ENCODE measurements around the gene ATXN1L. TPM values are rescaled to one million over a fixed set of nuclear protein-coding genes. Genes with fewer than 3 reads are reported as not detected.
"Not testable (repeated sequence)": the region's sequence is repeated elsewhere in the genome, so short reads cannot be mapped to it uniquely, and the experiment has no call there.

The ATXN1L gene
- polyA plus RNA-seq, 4 donors = 4.3 to 21.3 (median 7.7) TPM

- DNase-seq = no peak
- peaks cover 0 to 16% (median 2%) of the 10 kb centered on the region in 3 donors for H3K4me1 ChIP-seq (ENCODE audit: control insufficient read depth in 3 of 3, insufficient read depth in 2 of 3, low read depth in 1 of 3, low read length in 2 of 3)
- peaks cover 0 to 30% (median 0%) of the 10 kb centered on the region in 3 donors for H3K36me3 ChIP-seq (ENCODE audit: control insufficient read depth in 3 of 3, insufficient read depth in 2 of 3, low read depth in 1 of 3, low read length in 3 of 3)
- H3K9me3 ChIP-seq (ENCODE audit: control insufficient read depth in 2 of 2, insufficient read depth in 1 of 2, low read depth in 1 of 2, low read length in 1 of 2) = peaks cover 0 to 4% of the 10 kb centered on the region in 2 donors
- H3K4me3 ChIP-seq (ENCODE audit: low read depth in 1 of 3, low read length in 3 of 3) = no peak overlapping the region
- H3K27ac ChIP-seq (ENCODE audit: low read depth in 1 of 3, low read length in 2 of 3) = no peak overlapping the region
- no peak for FAIRE-seq
- no peaks in the 10 kb centered on the region for H3K27me3 ChIP-seq (ENCODE audit: control insufficient read depth in 3 of 3, insufficient read depth in 3 of 3, low read length in 3 of 3)
- 82 to 85% (median 84%) methylated on average over 5 of the region's 5 CpGs for WGBS, 3 donors
Measured at GRCh38 chr16:71902656-71903365, 57.0 kb downstream of the ATXN1L start.

DNA sequence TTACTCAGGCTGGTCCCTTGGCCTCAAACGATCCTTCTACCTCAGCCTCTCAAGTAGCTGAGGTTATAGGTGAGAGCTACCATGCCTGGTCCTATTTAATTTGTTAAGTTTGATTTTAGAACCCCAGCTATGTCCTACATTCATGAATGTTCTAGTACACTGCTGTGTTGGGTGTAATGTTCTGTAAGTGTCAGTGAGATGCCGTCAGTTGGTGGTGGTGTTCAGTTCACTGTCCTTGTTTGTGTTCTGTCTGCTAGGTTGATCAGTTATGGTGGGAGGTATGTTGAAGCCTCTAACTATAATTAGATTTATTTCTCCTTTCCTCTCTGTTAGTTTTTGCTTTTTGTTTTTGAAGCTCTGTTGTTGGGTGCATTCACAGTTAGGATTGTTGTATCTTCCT lies 57.8 kb downstream of the ATXN1L start:
- DNase-seq (no peak), FAIRE-seq (no peak)
- 58 to 74% (median 71%) methylated on average over 2 of the region's 2 CpGs for WGBS, 3 donors
- H3K9me3 ChIP-seq (ENCODE audit: control insufficient read depth in 2 of 2, insufficient read depth in 1 of 2, low read depth in 1 of 2, low read length in 1 of 2) = peaks cover 0 to 4% of the 10 kb centered on the region in 2 donors
- H3K27ac ChIP-seq (ENCODE audit: low read depth in 1 of 3, low read length in 2 of 3) = no peak overlapping the region
- peaks cover 0 to 10% (median 5%) of the 10 kb centered on the region in 3 donors for H3K4me1 ChIP-seq (ENCODE audit: control insufficient read depth in 3 of 3, insufficient read depth in 2 of 3, low read depth in 1 of 3, low read length in 2 of 3)
- no peak overlapping the region for H3K4me3 ChIP-seq (ENCODE audit: low read depth in 1 of 3, low read length in 3 of 3)
- no peaks in the 10 kb centered on the region for H3K27me3 ChIP-seq (ENCODE audit: control insufficient read depth in 3 of 3, insufficient read depth in 3 of 3, low read length in 3 of 3)
- H3K36me3 ChIP-seq (ENCODE audit: control insufficient read depth in 3 of 3, insufficient read depth in 2 of 3, low read depth in 1 of 3, low read length in 3 of 3) = peaks cover 0 to 28% (median 0%) of the 10 kb centered on the region in 3 donors

DNA sequence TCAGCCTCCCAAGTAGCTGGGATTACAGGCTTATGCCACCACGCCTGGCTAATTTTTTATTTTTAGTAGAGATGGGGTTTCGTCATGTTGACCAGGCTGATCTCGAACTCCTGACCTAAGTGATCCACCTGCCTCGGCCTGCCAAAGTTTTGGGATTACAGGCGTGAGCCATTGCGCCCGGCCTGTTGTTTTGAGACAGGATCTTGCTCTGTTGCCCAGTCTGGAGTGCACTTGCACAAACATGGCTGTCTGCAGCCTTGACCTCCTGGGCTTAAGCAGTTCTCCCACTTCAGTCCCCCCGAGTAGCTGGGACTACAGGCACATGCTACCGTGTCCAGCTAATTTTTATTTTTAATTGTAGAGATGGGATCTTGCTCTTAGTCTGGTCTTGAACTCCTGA lies 58.5 kb downstream of the ATXN1L start:
- peaks cover 0 to 7% (median 7%) of the 10 kb centered on the region in 3 donors for H3K4me1 ChIP-seq (ENCODE audit: control insufficient read depth in 3 of 3, insufficient read depth in 2 of 3, low read depth in 1 of 3, low read length in 2 of 3)
- no peak for FAIRE-seq

GRCh38 chr16:71905765-71906164 lies 60.0 kb downstream of the ATXN1L start:
- 72 to 90% (median 73%) methylated on average over 6 of the region's 6 CpGs for WGBS, 3 donors
- H3K27me3 ChIP-seq (ENCODE audit: control insufficient read depth in 3 of 3, insufficient read depth in 3 of 3, low read length in 3 of 3); H3K27ac ChIP-seq (ENCODE audit: low read depth in 1 of 3, low read length in 2 of 3); H3K4me3 ChIP-seq (ENCODE audit: low read depth in 1 of 3, low read length in 3 of 3); FAIRE-seq; H3K4me1 ChIP-seq (ENCODE audit: control insufficient read depth in 3 of 3, insufficient read depth in 2 of 3, low read depth in 1 of 3, low read length in 2 of 3); DNase-seq; H3K9me3 ChIP-seq (ENCODE audit: control insufficient read depth in 2 of 2, insufficient read depth in 1 of 2, low read depth in 1 of 2, low read length in 1 of 2): not testable (repeated sequence)
- peaks cover 0 to 26% (median 0%) of the 10 kb centered on the region in 3 donors for H3K36me3 ChIP-seq (ENCODE audit: control insufficient read depth in 3 of 3, insufficient read depth in 2 of 3, low read depth in 1 of 3, low read length in 3 of 3)

More for the DNA sequence above, 58.5 kb downstream of the ATXN1L start:
- DNase-seq = no peak
- Histone ChIP-seq H3K27ac (ENCODE audit: low read depth in 1 of 3, low read length in 2 of 3) (no peak overlapping the region), H3K36me3 (ENCODE audit: control insufficient read depth in 3 of 3, insufficient read depth in 2 of 3, low read depth in 1 of 3, low read length in 3 of 3) (peaks cover 0 to 28% (median 0%) of the 10 kb centered on the region in 3 donors), H3K9me3 (ENCODE audit: control insufficient read depth in 2 of 2, insufficient read depth in 1 of 2, low read depth in 1 of 2, low read length in 1 of 2) (peaks cover 0 to 4% of the 10 kb centered on the region in 2 donors), H3K27me3 (ENCODE audit: control insufficient read depth in 3 of 3, insufficient read depth in 3 of 3, low read length in 3 of 3) (no peaks in the 10 kb centered on the region), H3K4me3 (ENCODE audit: low read depth in 1 of 3, low read length in 3 of 3) (no peak overlapping the region)
- 81 to 89% (median 85%) methylated on average over 9 of the region's 9 CpGs for WGBS, 3 donors

Other genes starting within 250 kb of the ATXN1L start
- gene MARVELD3, start 219.8 kb upstream of the ATXN1L start, polyA plus RNA-seq = 10 to 100 TPM; 29.5 to 96.6 (median 40.6) TPM
- gene PHLPP2, start 121.3 kb upstream of the ATXN1L start, polyA plus RNA-seq = 10 to 100 TPM in 3 of 4 donors, 1 to 10 TPM in 1; 3.6 to 31.7 (median 16.1) TPM
- 10 to 100 TPM; 17.6 to 66.8 (median 22.2) TPM for gene AP1G1, start 37.1 kb upstream of the ATXN1L start, polyA plus RNA-seq
- 10 to 100 TPM in 3 of 4 donors, 1 to 10 TPM in 1; 7.2 to 15.7 (median 11.2) TPM for gene ZNF821, start 38.2 kb downstream of the ATXN1L start, polyA plus RNA-seq
- gene IST1, start 49.6 kb downstream of the ATXN1L start, polyA plus RNA-seq = 100 to 1,000 TPM; 112 to 257 (median 155) TPM
- gene PKD1L3, start 154.4 kb downstream of the ATXN1L start, polyA plus RNA-seq = under 1 TPM in 3 of 4 donors, not detected in 1; 0.01 to 0.30 (median 0.27) TPM
- gene DHODH, start 162.8 kb downstream of the ATXN1L start, polyA plus RNA-seq = 1 to 10 TPM; 1.1 to 8.3 (median 5.1) TPM
- 10 to 100 TPM in 1 of 4 donors, 1 to 10 TPM in 2, under 1 TPM in 1; 0.32 to 15.2 (median 3.0) TPM for gene HP, start 208.5 kb downstream of the ATXN1L start, polyA plus RNA-seq
- gene HPR, start 217.2 kb downstream of the ATXN1L start, polyA plus RNA-seq = 1 to 10 TPM in 2 of 4 donors, under 1 TPM in 1, not detected in 1; 0.56 to 1.9 (median 1.1) TPM
- 10 to 100 TPM; 11.3 to 22.1 (median 12.1) TPM for gene TXNL4B, start 247.6 kb downstream of the ATXN1L start, polyA plus RNA-seq
- gene DHX38, start 247.9 kb downstream of the ATXN1L start, polyA plus RNA-seq = 10 to 100 TPM; 40.6 to 63.7 (median 55.9) TPM